CD4-positive, alpha-beta T cell (primary cell): Measurements from ENCODE around the gene GDF15. TPM values are rescaled to one million over a fixed set of nuclear protein-coding genes. Genes with fewer than 3 reads are reported as not detected.

ENCODE experiments used
- ATAC-seq: fragments of 200-7000 bp; cut with Tn5 transposase; one replicate; pipeline ENCODE4 v1.10.0; 2022; ENCODE audit warnings: mild to moderate bottlenecking; ENCODE audit not compliant: poor library complexity
- CTCF ChIA-PET: fragments of 350-600 bp; sonication (Branson Sonifier 250); formaldehyde crosslinking; loops from one replicate; lab custom pipeline; 2021; ENCODE audit warnings: antibody characterized with exemption, inconsistent platforms; lab: Charles Lee
- POLR2A ChIA-PET: fragments of 350-600 bp; sonication (Branson Sonifier 250); formaldehyde crosslinking; loops from one replicate; lab custom pipeline; 2021; ENCODE audit warnings: antibody characterized with exemption, inconsistent platforms; lab: Charles Lee
- DNase-seq, 14 experiments: peaks; one replicate each; pipeline ENCODE4 v3.0.0-alpha.2; 2013 to 2020; ENCODE audit warnings: mixed read lengths in 2 of 14
- H3K27ac ChIP-seq, 2 donors: one replicate each; pipeline versions ENCODE4 v1.5.1 to v1.7.0; 2013; ENCODE audit warnings: low read length in 2 of 2, low read depth in 1 of 2, mild to moderate bottlenecking in 1 of 2
- H3K27me3 ChIP-seq, 2 experiments: 1 replicate in 1 of 2; 2 replicates in 1 of 2; pipeline versions ENCODE4 v1.6.1 to v1.7.0; 2013; ENCODE audit warnings: low read length in 2 of 2, control low read depth in 1 of 2, mild to moderate bottlenecking in 1 of 2, moderate library complexity in 1 of 2; ENCODE audit not compliant: insufficient read depth in 2 of 2, control insufficient read depth in 1 of 2
- H3K36me3 ChIP-seq: one replicate; pipeline ENCODE4 v1.6.1; 2013; ENCODE audit warnings: low read length, control low read depth; ENCODE audit not compliant: insufficient read depth
- H3K4me1 ChIP-seq: one replicate; pipeline ENCODE4 v1.6.1; 2013; ENCODE audit warnings: low read length, control low read depth; ENCODE audit not compliant: insufficient read depth
- H3K4me3 ChIP-seq: one replicate; pipeline ENCODE4 v1.5.1; 2013; ENCODE audit warnings: mild to moderate bottlenecking, low read length, moderate library complexity
- H3K9me3 ChIP-seq, 2 experiments: 1 replicate in 1 of 2; 2 replicates in 1 of 2; pipeline versions ENCODE4 v1.6.1 to v1.7.0; 2013; ENCODE audit warnings: low read length in 2 of 2, mild to moderate bottlenecking in 2 of 2, control low read depth in 1 of 2, moderate library complexity in 1 of 2; ENCODE audit not compliant: control insufficient read depth in 1 of 2, insufficient read depth in 1 of 2
- H3K27ac Mint-ChIP-seq: one replicate; pipeline ENCODE4 v1.8.0; 2020; ENCODE audit warnings: mixed read lengths
- H3K27me3 Mint-ChIP-seq: one replicate; pipeline ENCODE4 v1.8.0; 2021; ENCODE audit warnings: mixed read lengths
- H3K36me3 Mint-ChIP-seq: one replicate; pipeline ENCODE4 v1.8.0; 2021; ENCODE audit warnings: low read depth, mixed read lengths
- H3K4me1 Mint-ChIP-seq: one replicate; pipeline ENCODE4 v1.8.0; 2021; ENCODE audit warnings: low read depth, mixed read lengths
- H3K4me3 Mint-ChIP-seq: one replicate; pipeline ENCODE4 v1.8.0; 2020; ENCODE audit warnings: mild to moderate bottlenecking, mixed read lengths
- H3K9me3 Mint-ChIP-seq: one replicate; pipeline ENCODE4 v1.8.0; 2020; ENCODE audit warnings: mixed read lengths
- intact Hi-C, 2 experiments: fragments of 100-400 bp; cut with DNase I in 1 of 2; cut with micrococcal nuclease in 1 of 2; formaldehyde crosslinking; loops; one replicate each; pipeline versions ENCODE4 v1.15.1 to v1.9.0; 2023 to 2025; cut with DNase I, micrococcal nuclease
- total RNA-seq, 174 experiments: library from RNA in 2 of 174; stranded (reverse) in 2 of 174; gene quantifications; one replicate each; pipeline ENCODE4 v1.2.3 and lab custom pipeline; 2021 to 2026
- TF ChIP-seq, protein P1 (sequence below): fragments of 200-600 bp; IDR thresholded peaks from one replicate; pipeline ENCODE4 v1.8.0; 2022; ENCODE audit warnings: antibody characterized with exemption, mild to moderate bottlenecking

The GDF15 gene
- total RNA-seq, 2 experiments from 2014 or later, result not detected

DNA sequence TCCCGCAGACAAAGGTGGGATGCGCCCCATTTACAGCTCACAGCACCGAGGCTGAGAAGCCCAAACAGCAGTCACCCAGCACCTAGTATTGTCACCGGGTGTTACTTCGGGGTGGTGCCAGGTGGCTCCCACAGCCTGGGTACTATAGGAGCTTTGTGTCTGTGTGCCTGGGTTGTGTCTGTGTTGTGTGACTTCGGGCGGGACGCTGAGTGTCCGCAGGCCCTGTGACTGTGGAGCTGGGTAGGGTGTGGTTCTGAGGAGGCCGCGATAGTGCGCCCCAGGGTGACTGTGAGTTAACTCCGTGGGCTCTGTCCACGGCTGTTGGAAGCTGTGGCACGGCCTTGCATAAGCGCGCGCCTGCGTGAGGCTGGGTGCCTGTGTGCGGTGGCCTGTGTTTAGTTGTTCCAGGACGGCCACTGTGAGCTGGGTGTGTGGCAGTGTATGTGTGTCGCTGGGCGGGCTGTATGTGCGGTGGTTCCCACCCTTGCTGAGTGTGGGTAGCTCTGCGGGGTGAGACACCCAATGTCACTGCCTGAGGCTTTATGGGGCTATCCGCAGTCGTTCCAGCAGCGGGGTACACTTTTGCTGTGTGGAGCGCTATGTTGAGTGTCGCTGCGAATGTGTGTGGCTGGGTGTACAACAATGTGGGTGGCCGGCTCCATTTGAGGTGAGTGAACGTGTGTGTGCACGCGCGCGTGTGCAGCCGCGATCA, 32.7 kb downstream of the GDF15 start:
- no peaks in the 10 kb centered on the region for H3K9me3 Mint-ChIP-seq
- peak overlapping the region; percentile 18 to 41 for H3K27ac ChIP-seq
- TF ChIP-seq, protein P1, sequence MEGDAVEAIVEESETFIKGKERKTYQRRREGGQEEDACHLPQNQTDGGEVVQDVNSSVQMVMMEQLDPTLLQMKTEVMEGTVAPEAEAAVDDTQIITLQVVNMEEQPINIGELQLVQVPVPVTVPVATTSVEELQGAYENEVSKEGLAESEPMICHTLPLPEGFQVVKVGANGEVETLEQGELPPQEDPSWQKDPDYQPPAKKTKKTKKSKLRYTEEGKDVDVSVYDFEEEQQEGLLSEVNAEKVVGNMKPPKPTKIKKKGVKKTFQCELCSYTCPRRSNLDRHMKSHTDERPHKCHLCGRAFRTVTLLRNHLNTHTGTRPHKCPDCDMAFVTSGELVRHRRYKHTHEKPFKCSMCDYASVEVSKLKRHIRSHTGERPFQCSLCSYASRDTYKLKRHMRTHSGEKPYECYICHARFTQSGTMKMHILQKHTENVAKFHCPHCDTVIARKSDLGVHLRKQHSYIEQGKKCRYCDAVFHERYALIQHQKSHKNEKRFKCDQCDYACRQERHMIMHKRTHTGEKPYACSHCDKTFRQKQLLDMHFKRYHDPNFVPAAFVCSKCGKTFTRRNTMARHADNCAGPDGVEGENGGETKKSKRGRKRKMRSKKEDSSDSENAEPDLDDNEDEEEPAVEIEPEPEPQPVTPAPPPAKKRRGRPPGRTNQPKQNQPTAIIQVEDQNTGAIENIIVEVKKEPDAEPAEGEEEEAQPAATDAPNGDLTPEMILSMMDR, result no peak
- no peaks in the 10 kb centered on the region for H3K36me3 Mint-ChIP-seq
- peaks cover 83% of the 10 kb centered on the region for H3K4me1 Mint-ChIP-seq
- ATAC-seq (peak; percentile 25), DNase-seq (peak in 5 of 14 experiments; percentile 27 to 83 (median 48))
- POLR2A ChIA-PET, result interaction anchor here (0.7 to 9.0 kb wide), 14 partner anchors 10 to 226 kb away, joined by 3 to 97 read pairs (median 4); partner anchors contain the start of genes JUND, MPV17L2, REX1BD and UBA52
- H3K36me3 ChIP-seq, result peaks cover 6% of the 10 kb centered on the region
- peak overlapping the region; percentile 54 for H3K4me3 ChIP-seq
- peaks cover 11 to 30% of the 10 kb centered on the region in 2 experiments for H3K27me3 ChIP-seq
- peak overlapping the region; percentile 81 for H3K27ac Mint-ChIP-seq
- CTCF ChIA-PET, result interaction anchor here (0.9 to 5.7 kb wide), 8 partner anchors 8 to 227 kb away, joined by 3 to 32 read pairs (median 6); partner anchors contain the start of gene LSM4
- H3K9me3 ChIP-seq, result no peaks in the 10 kb centered on the region
- intact Hi-C loops, result loop anchor here in 1 of 2 experiments (5.0 kb wide), 2 partner anchors 76 to 91 kb away; partner anchors contain the start of gene PGPEP1
- H3K4me3 Mint-ChIP-seq, result peak overlapping the region; percentile 92
- H3K4me1 ChIP-seq, result peaks cover 91% of the 10 kb centered on the region
- peaks cover 42% of the 10 kb centered on the region for H3K27me3 Mint-ChIP-seq

DNA sequence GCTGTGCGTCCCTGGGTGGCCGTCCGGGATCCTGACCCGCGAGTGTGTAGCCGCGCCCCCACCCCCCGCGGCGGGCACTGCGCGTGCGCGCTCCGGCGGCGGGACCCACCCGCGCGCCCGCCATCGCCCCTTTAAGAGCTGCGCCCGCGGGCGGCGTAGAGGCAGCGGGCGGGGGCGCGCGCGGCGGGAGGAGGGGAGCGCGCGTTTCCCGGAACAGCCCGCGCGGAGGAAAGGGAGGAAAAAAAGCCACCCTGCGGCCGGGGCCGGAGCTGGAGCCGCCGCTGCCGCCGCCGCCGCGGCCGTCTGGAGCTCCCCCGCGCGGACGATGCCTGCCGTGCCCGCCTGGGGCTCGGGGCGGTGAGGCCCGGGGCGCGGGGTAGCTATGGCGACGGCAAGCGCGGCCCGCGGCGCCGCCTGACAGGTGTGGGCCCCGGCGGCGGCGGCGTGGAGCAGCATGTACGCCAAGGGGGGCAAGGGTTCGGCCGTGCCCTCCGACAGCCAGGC, 33.3 kb downstream of the GDF15 start, which contains the start of gene SSBP4:
Gene SSBP4, plus strand, starts transcription at position 204 of the 504 bp plus-strand sequence. Its CDS starts 251 bp downstream, at position 455.
- intact Hi-C loops, result loop anchor here in 1 of 2 experiments (5.0 kb wide), 2 partner anchors 77 to 92 kb away; partner anchors contain the start of gene PGPEP1
- Histone ChIP-seq H3K4me1 (peaks cover 94% of the 10 kb centered on the region), H3K27me3 (peaks cover 11 to 30% of the 10 kb centered on the region in 2 experiments), H3K27ac (peak within 1 kb of the TSS; percentile 41 to 52), H3K4me3 (peak within 1 kb of the TSS; percentile 77), H3K9me3 (no peaks in the 10 kb centered on the region), H3K36me3 (peaks cover 9% of the 10 kb centered on the region)
- ATAC-seq, result peak; percentile 58
- POLR2A ChIA-PET, result interaction anchor here (0.8 to 9.0 kb wide), 13 partner anchors 10 to 226 kb away, joined by 3 to 97 read pairs (median 5); partner anchors contain the start of genes JUND, MPV17L2, REX1BD and UBA52
- Mint-ChIP-seq H3K9me3 (no peaks in the 10 kb centered on the region), H3K36me3 (no peaks in the 10 kb centered on the region), H3K27ac (peak within 1 kb of the TSS; percentile 81), H3K27me3 (peaks cover 38% of the 10 kb centered on the region), H3K4me3 (peak within 1 kb of the TSS; percentile 92), H3K4me1 (peaks cover 85% of the 10 kb centered on the region)
- CTCF ChIA-PET, result interaction anchor here (0.9 to 5.7 kb wide), 8 partner anchors 8 to 227 kb away, joined by 3 to 32 read pairs (median 6); partner anchors contain the start of gene LSM4
- peak in 13 of 14 experiments; percentile 45 to 90 (median 63) for DNase-seq
- TF ChIP-seq, protein P1, result no peak
